Brain microvascular endothelial cell (primary cell): ENCODE results near the gene TUT7.

ENCODE experiments used
- DNase-seq: peaks from one replicate; pipeline ENCODE4 v3.0.0-alpha.2; 2020
- H3K27ac ChIP-seq: fragments of 250-450 bp; sonication (Bioruptor Pico); 2 replicates; pipeline ENCODE4 v1.5.1; 2020; ENCODE audit warnings: mild to moderate bottlenecking, moderate library complexity
- H3K27me3 ChIP-seq: fragments of 250-450 bp; sonication (Bioruptor Pico); replicated peaks from 2 replicates; pipeline ENCODE4 v1.5.1; 2020; ENCODE audit warnings: mild to moderate bottlenecking
- H3K36me3 ChIP-seq: fragments of 250-450 bp; sonication (Bioruptor Pico); replicated peaks from 2 replicates; pipeline ENCODE4 v1.5.1; 2020; ENCODE audit warnings: mild to moderate bottlenecking
- H3K4me3 ChIP-seq: 2 replicates; pipeline ENCODE4 v1.5.1; 2011; ENCODE audit warnings: low read depth, mild to moderate bottlenecking, control low read depth, low read length, moderate library complexity
- in situ Hi-C: cut with HindIII; loops from 2 replicates; pipeline ENCODE4 v1.10.0; 2017; ENCODE audit warnings: low sequenced_read_pairs, low pct_ligation_motif_present
- TF ChIP-seq, protein P1 (sequence below): IDR thresholded peaks from 2 replicates; pipeline ENCODE4 v1.5.1; 2011; ENCODE audit warnings: low read depth, mild to moderate bottlenecking, moderate library complexity, low read length, control low read depth, inconsistent platforms; ENCODE audit errors: missing control alignments

Gene TUT7

DNA sequence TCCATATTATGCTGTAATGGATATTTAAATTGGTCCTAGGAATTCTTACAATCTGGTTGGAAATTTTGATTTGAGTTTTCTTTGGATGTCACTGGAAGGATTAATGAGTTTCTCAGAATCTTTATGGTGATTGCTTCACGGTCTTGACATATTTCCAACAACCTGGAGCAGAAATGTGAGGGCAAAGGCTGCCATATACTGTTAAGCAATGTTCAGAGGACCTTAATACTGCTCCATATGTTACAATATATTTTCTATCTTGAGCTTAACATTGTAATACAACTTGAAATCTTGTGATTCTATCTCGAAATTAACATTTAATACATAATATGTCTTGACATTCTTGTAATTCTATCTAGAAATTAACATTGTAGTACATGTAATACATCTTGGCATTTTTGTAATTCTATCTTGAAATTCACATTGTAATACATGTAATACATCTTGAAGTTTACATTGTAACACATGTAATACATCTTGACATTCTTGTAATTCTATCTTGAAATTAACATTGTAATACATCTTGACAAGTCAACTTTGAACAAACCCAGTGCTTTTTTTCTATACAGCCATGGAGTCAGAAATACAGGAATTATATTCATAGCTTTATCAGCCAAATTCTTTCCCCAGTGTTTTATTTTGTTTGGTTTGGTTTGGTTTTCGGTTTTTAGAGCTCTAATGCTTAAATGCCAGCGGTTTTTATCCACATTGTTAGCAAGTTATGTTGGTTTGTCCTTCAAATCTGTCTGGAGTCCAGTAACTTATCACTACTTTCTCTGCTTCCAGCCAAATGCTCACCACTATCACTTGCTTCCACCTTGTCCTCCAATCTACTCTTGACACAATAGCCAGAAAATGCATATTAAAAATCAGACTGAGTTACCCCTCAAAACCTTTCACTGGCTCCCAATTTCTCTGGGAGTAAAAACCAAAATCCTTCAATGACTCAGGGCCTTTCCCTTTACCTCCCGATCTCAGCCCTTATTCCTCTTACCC lies 3.0 kb upstream of the TUT7 start:
- Histone ChIP-seq H3K27me3 (no peaks in the 10 kb centered on the region), H3K36me3 (peaks cover 2% of the 10 kb centered on the region), H3K27ac (no peak overlapping the region), H3K4me3 (no peak overlapping the region)
- DNase-seq = no peak
- in situ Hi-C loops = no loop called here
- TF ChIP-seq, protein P1, sequence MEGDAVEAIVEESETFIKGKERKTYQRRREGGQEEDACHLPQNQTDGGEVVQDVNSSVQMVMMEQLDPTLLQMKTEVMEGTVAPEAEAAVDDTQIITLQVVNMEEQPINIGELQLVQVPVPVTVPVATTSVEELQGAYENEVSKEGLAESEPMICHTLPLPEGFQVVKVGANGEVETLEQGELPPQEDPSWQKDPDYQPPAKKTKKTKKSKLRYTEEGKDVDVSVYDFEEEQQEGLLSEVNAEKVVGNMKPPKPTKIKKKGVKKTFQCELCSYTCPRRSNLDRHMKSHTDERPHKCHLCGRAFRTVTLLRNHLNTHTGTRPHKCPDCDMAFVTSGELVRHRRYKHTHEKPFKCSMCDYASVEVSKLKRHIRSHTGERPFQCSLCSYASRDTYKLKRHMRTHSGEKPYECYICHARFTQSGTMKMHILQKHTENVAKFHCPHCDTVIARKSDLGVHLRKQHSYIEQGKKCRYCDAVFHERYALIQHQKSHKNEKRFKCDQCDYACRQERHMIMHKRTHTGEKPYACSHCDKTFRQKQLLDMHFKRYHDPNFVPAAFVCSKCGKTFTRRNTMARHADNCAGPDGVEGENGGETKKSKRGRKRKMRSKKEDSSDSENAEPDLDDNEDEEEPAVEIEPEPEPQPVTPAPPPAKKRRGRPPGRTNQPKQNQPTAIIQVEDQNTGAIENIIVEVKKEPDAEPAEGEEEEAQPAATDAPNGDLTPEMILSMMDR = no peak

DNA sequence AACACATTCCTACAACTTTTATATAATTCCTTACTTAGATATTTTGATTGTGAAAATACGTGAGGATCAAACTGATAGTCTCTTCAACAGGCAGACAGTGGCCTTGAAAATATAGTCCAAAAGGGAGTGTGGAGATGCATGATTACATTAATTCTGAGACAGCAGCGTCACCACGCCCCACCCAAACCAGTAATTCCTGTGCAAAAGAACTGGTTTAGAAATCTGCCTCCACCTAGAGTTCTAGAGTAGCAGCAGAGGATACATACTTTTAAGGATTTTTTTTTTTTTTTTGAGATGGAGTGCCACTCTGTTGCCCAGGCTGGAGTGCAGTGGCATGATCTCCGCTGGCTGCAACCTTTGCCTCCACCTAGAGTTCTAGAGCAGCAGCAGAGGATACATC lies 1.6 kb upstream of the TUT7 start:
- no peak for DNase-seq
- Histone ChIP-seq H3K4me3 (no peak overlapping the region), H3K36me3 (peaks cover 2% of the 10 kb centered on the region), H3K27me3 (no peaks in the 10 kb centered on the region), H3K27ac (no peak overlapping the region)
- in situ Hi-C loops = no loop called here
- TF ChIP-seq, protein P1 = no peak

DNA sequence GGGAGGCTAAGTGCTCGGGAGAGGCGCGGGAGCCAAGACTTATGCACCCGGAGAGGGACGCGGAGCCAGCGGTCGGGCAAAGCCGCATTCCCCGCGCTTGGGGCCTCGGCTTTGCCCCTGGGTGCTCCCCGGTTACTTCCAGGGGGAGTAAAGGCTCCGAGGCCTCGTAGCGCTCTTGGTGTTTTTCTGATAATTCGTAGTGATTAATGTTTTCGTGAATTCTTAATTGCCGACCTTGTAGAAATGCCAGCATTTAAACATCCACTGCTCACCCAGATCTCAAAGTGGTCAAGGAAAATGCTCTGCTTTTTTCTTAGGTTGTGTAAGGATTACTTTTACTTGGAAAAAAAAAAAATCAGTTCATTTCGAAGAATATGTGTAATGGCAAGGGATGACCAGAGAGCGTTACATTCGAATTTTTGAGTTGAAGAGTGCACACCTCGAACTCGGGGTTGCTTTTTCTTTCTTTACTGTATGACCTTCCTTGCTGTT lies 654 bp upstream of the TUT7 start:
- peak overlapping the region; percentile 64 for H3K27ac ChIP-seq
- H3K36me3 ChIP-seq = peaks cover 2% of the 10 kb centered on the region
- H3K4me3 ChIP-seq = peak overlapping the region; percentile 97
- H3K27me3 ChIP-seq = no peaks in the 10 kb centered on the region
- TF ChIP-seq, protein P1 = no peak
- DNase-seq = no peak
- in situ Hi-C loops = no loop called here

DNA sequence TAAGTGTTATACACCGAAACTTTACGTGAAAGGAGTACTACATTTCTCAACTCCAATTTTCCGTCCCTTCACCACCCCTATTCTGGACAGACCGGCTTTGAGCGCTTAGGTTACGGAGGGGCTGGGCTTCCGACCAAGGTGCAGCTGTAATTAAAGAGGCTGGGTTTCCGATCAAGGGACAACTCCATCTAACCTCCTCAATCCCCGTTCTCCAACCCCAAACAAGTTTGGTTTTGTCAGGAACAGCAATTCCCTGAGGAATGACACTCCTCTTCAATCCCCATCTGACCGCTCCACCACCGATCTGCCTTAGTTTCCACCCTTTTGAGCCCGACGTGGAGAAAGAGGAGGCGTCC lies 577 bp downstream of the TUT7 start:
- no peaks in the 10 kb centered on the region for H3K27me3 ChIP-seq
- DNase-seq = no peak
- in situ Hi-C loops = no loop called here

DNA sequence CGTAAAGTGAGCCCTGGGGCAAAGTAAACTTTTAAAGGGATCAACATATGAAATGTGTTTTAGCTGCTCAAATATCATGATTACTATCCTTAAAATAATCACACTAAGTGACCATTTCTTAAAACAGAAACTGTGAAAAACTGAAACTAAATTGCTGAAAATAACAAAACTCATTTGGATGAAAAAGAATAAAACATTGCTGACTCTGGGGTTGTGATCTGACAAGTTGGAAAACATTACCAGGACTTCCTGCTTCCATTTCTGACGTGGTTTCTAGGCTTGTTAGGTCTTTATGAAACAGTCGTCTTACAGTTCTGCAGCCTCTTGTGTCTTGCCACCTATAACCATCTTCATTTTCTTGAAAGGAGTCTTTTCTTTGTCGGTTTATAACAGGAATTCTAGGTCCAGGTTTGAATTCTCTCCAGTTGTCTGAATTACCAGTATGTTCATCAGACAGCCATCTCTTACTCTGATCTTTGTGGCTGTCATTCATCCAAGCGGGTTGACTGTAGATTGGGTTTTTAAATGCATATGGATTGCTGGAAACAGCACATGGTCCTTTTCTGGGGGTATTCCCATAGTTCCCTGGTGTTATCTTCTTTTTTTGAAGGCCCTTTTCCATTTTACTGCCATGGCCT lies 1.7 kb downstream of the TUT7 start:
- Histone ChIP-seq H3K27me3 (no peaks in the 10 kb centered on the region), H3K4me3 (peak overlapping the region; percentile 97), H3K27ac (no peak overlapping the region), H3K36me3 (peaks cover 2% of the 10 kb centered on the region)
- TF ChIP-seq, protein P1 = no peak
- in situ Hi-C loops = no loop called here
- DNase-seq = no peak

More for the DNA sequence above, 577 bp downstream of the TUT7 start:
- peak overlapping the region; percentile 97 for H3K4me3 ChIP-seq
- peaks cover 2% of the 10 kb centered on the region for H3K36me3 ChIP-seq
- TF ChIP-seq, protein P1 = no peak
- peak overlapping the region; percentile 64 for H3K27ac ChIP-seq
